HEK293T (cell line): ENCODE data around the gene DKK3.

Experiments used
- CTCF ChIA-PET: fragments of 350-600 bp; formaldehyde crosslinking; extraction: SDS; loops from one replicate; lab custom pipeline; 2021; ENCODE audit warnings: antibody characterized with exemption, inconsistent platforms; lab: Yijun Ruan, JAX
- POLR2A ChIA-PET: fragments of 350-600 bp; formaldehyde crosslinking; extraction: SDS; loops from one replicate; lab custom pipeline; 2020; ENCODE audit warnings: antibody characterized with exemption, inconsistent platforms; lab: Yijun Ruan, JAX
- DNase-seq: peaks from one replicate; pipeline ENCODE4 v3.0.0; 2012; ENCODE audit warnings: mixed read lengths; ENCODE audit errors: extremely low spot score
- ARNT ChIP-seq: fragments of 450-650 bp; IDR thresholded peaks from 2 replicates; pipeline ENCODE4 v1.6.1; 2017; ENCODE audit warnings: mild to moderate bottlenecking
- BHLHE40 ChIP-seq: fragments of 450-650 bp; IDR thresholded peaks from 2 replicates; pipeline ENCODE4 v1.6.1; 2016; ENCODE audit warnings: mild to moderate bottlenecking, moderate library complexity, borderline replicate concordance
- CTBP1 ChIP-seq: fragments of 450-650 bp; IDR thresholded peaks from 2 replicates; pipeline ENCODE4 v1.6.1; 2016; ENCODE audit warnings: borderline replicate concordance
- ELF4 ChIP-seq: fragments of 450-650 bp; IDR thresholded peaks from 2 replicates; pipeline ENCODE4 v1.6.1; 2017; ENCODE audit warnings: antibody characterized with exemption
- FOXA1 ChIP-seq: fragments of 450-650 bp; IDR thresholded peaks from 2 replicates; pipeline ENCODE4 v1.6.1; 2016; ENCODE audit warnings: mild to moderate bottlenecking
- FOXK2 ChIP-seq: fragments of 450-650 bp; IDR thresholded peaks from 2 replicates; pipeline ENCODE4 v1.6.1; 2016; ENCODE audit warnings: mild to moderate bottlenecking
- FOXM1 ChIP-seq: fragments of 450-650 bp; IDR thresholded peaks from 2 replicates; pipeline ENCODE4 v1.6.1; 2017; ENCODE audit warnings: mild to moderate bottlenecking, borderline replicate concordance
- HDGF ChIP-seq: fragments of 450-650 bp; IDR thresholded peaks from 2 replicates; pipeline ENCODE4 v1.6.1; 2017; ENCODE audit warnings: antibody characterized with exemption, borderline replicate concordance
- L3MBTL2 ChIP-seq: fragments of 450-650 bp; conservative IDR thresholded peaks from 2 replicates; pipeline ENCODE4 v1.6.1; 2016; ENCODE audit warnings: mild to moderate bottlenecking
- LEF1 ChIP-seq: fragments of 450-650 bp; IDR thresholded peaks from 2 replicates; pipeline ENCODE4 v1.6.1; 2017; ENCODE audit warnings: mild to moderate bottlenecking, borderline replicate concordance
- NFRKB ChIP-seq: fragments of 450-650 bp; IDR thresholded peaks from 2 replicates; pipeline ENCODE4 v1.6.1; 2016; ENCODE audit warnings: mild to moderate bottlenecking, moderate library complexity
- PKNOX1 ChIP-seq: fragments of 450-650 bp; IDR thresholded peaks from 2 replicates; pipeline ENCODE4 v1.6.1; 2016
- SP1 ChIP-seq: fragments of 450-650 bp; IDR thresholded peaks from 2 replicates; pipeline ENCODE4 v1.6.1; 2017
- SUZ12 ChIP-seq: fragments of 450-650 bp; IDR thresholded peaks from 2 replicates; pipeline ENCODE4 v1.6.1; 2016; ENCODE audit warnings: mild to moderate bottlenecking
- TARDBP ChIP-seq: fragments of 450-650 bp; IDR thresholded peaks from 2 replicates; pipeline ENCODE4 v1.6.1; 2016
- ZNF384 ChIP-seq: fragments of 450-650 bp; IDR thresholded peaks from 2 replicates; pipeline ENCODE4 v1.6.1; 2016

DKK3 gene

GRCh38 chr11:12050470-12051286 lies 42.3 kb upstream of the DKK3 start:
- POLR2A ChIA-PET = no interaction called here
- TF ChIP-seq FOXK2 (no peak), SUZ12 (no peak), ARNT (no peak), SP1 (no peak), TARDBP (no peak), FOXM1 (no peak), FOXA1 (no peak), L3MBTL2 (no peak), ELF4 (no peak), ZNF384 (no peak), CTBP1 (no peak), NFRKB (no peak), BHLHE40 (no peak), HDGF (no peak)
- DNase-seq = no peak
- CTCF ChIA-PET = interaction anchor here (0.9 to 1.4 kb wide), 4 partner anchors 175 to 1013 kb away, joined by 3 to 7 read pairs (median 3); no protein-coding TSS in a partner anchor

- ChIA-PET POLR2A (no interaction called here), CTCF (no interaction called here)
- TF ChIP-seq ZNF384 = no peak
- no peak for DNase-seq
Observed at GRCh38 chr11:12048936-12049790, 40.7 kb upstream of the DKK3 start.

GRCh38 chr11:12046636-12047236 lies 38.3 kb upstream of the DKK3 start:
- TF ChIP-seq PKNOX1 = no peak
- no peak for TF ChIP-seq NFRKB
- TF ChIP-seq LEF1 = no peak
- TF ChIP-seq CTBP1 = no peak
- TF ChIP-seq ZNF384 = no peak
- no peak for TF ChIP-seq SP1
- no peak for TF ChIP-seq TARDBP
- TF ChIP-seq FOXK2 = no peak
- TF ChIP-seq ELF4 = no peak
- TF ChIP-seq ARNT = no peak
- TF ChIP-seq FOXA1 = no peak
- no peak for TF ChIP-seq HDGF
- no peak for TF ChIP-seq BHLHE40
- no peak for TF ChIP-seq FOXM1
- no peak for TF ChIP-seq L3MBTL2
- TF ChIP-seq SUZ12 = no peak
- POLR2A ChIA-PET = no interaction called here
- CTCF ChIA-PET = interaction anchor here (1.7 to 4.6 kb wide), 2 partner anchors 235 to 242 kb away, joined by 6 to 37 read pairs; no protein-coding TSS in a partner anchor
- DNase-seq = no peak

GRCh38 chr11:12045914-12046635 lies 37.6 kb upstream of the DKK3 start:
- CTCF ChIA-PET = interaction anchor here (4.6 kb wide), 1 partner anchor 236 kb away, joined by 37 read pairs; no protein-coding TSS in a partner anchor
- POLR2A ChIA-PET = no interaction called here
- DNase-seq = no peak
- TF ChIP-seq ZNF384 = no peak
- no peak for TF ChIP-seq L3MBTL2

- ChIA-PET POLR2A (no interaction called here), CTCF (interaction anchor here (0.6 to 4.6 kb wide), 6 partner anchors 15 to 253 kb away, joined by 3 to 37 read pairs (median 4); no protein-coding TSS in a partner anchor)
- TF ChIP-seq ZNF384 (no peak), CTBP1 (no peak), ARNT (no peak), ELF4 (no peak), FOXM1 (no peak), SUZ12 (no peak), L3MBTL2 (no peak), BHLHE40 (no peak), TARDBP (no peak)
- DNase-seq = no peak
Observed at GRCh38 chr11:12044799-12045198, 36.4 kb upstream of the DKK3 start.

- DNase-seq = peak; percentile 78
- ChIA-PET POLR2A (no interaction called here), CTCF (interaction anchor here (0.6 to 4.6 kb wide), 10 partner anchors 12 to 252 kb away, joined by 3 to 37 read pairs (median 4); no protein-coding TSS in a partner anchor)
- no peak for TF ChIP-seq ARNT
- TF ChIP-seq ZNF384 = no peak
- TF ChIP-seq SP1 = no peak
- TF ChIP-seq FOXA1 = no peak
- no peak for TF ChIP-seq BHLHE40
- TF ChIP-seq NFRKB = no peak
- TF ChIP-seq L3MBTL2 = peak; percentile 91
Observed at GRCh38 chr11:12043959-12044791, 35.7 kb upstream of the DKK3 start.
